GM12878 (cell line): Measurements from ENCODE around the gene APOA5.

Experiments
- CTCF ChIP-seq, 3 experiments: IDR thresholded peaks in 2 of 3; conservative IDR thresholded peaks in 1 of 3; 2 replicates each; pipeline ENCODE4 v1.5.1; 2011; ENCODE audit warnings: low read depth in 3 of 3, low read length in 3 of 3, mild to moderate bottlenecking in 3 of 3, control low read depth in 2 of 3, moderate library complexity in 2 of 3, inconsistent platforms in 1 of 3, mixed read lengths in 1 of 3; ENCODE audit not compliant: control insufficient read depth in 2 of 3, insufficient read depth in 1 of 3; ENCODE audit errors: extremely low read depth in 1 of 3
- EP300 ChIP-seq, 2 experiments: fragments of 150-350 bp in 1 of 2; IDR thresholded peaks; 2 replicates each; pipeline ENCODE4 v1.6.1; 2011 to 2012; ENCODE audit warnings: low read depth in 2 of 2, low read length in 2 of 2, borderline replicate concordance in 1 of 2, improper control_type of control experiment in 1 of 2, inconsistent platforms in 1 of 2; ENCODE audit not compliant: control insufficient read depth in 1 of 2
- IRF3 ChIP-seq: fragments of 450-650 bp; IDR thresholded peaks from 2 replicates; pipeline ENCODE4 v1.6.1; 2014; ENCODE audit warnings: mild to moderate bottlenecking
- POLR2A ChIP-seq: IDR thresholded peaks from 2 replicates; pipeline ENCODE4 v1.6.1; 2011; ENCODE audit warnings: low read depth, mild to moderate bottlenecking, low read length
- POLR2AphosphoS5 ChIP-seq: IDR thresholded peaks from 2 replicates; pipeline ENCODE4 v1.6.1; 2011; ENCODE audit warnings: mild to moderate bottlenecking, low read length, inconsistent platforms
- PRDM15 ChIP-seq: fragments of 450-650 bp; formaldehyde crosslinking; IDR thresholded peaks from 2 replicates; pipeline ENCODE4 v1.4.0; 2020; ENCODE audit warnings: mild to moderate bottlenecking, moderate library complexity

GRCh38 chr11:116840224-116840745, 48.6 kb upstream of the APOA5 start:
- no peak for TF ChIP-seq POLR2AphosphoS5
- TF ChIP-seq IRF3: no peak
- TF ChIP-seq CTCF (IDR thresholded peaks at IDR 0.05 in 2 of 3, conservative IDR thresholded peaks at IDR 0.05 in 1 of 3; ENCODE audit: control insufficient read depth in 2 of 3, extremely low read depth in 1 of 3, insufficient read depth in 1 of 3, low read depth in 3 of 3, low read length in 3 of 3): peak in 1 of 3 experiments; percentile 27; a peak in 1 of 6 replicates
- TF ChIP-seq POLR2A: no peak
- no peak for TF ChIP-seq EP300 (IDR thresholded peaks at IDR 0.05; ENCODE audit: borderline replicate concordance in 1 of 2, control insufficient read depth in 1 of 2, low read depth in 2 of 2, low read length in 2 of 2)
- TF ChIP-seq PRDM15 (CRISPR knock-in tag): no peak
